ENCODE results near the gene ASMTL. TPM values are rescaled to one million over a fixed set of nuclear protein-coding genes. Genes with fewer than 3 reads are reported as not detected.

The ASMTL gene
- total and polyA plus RNA-seq, 2 of the 13 experiments (the other 11 are each of a cell fraction or from before 2014, with no cell fraction given), result 5.6 to 16.3 TPM

GRCh38 chrX:1388651-1389050, 64.1 kb downstream of the ASMTL start:
- Histone ChIP-seq H4K20me1 (ENCODE audit: insufficient read depth, low read length) (peaks cover 65% of the 10 kb centered on the region), H3K9me3 (ENCODE audit: low read length) (no peaks in the 10 kb centered on the region), H3K79me2 (ENCODE audit: insufficient read depth, low read length) (peaks cover 40% of the 10 kb centered on the region), H3K27me3 (ENCODE audit: control insufficient read depth in 1 of 2, insufficient read depth in 2 of 2, low read length in 2 of 2) (no peaks in the 10 kb centered on the region; a peak in 1 of 5 replicates), H3K9ac (ENCODE audit: insufficient read depth, low read depth, low read length) (no peak overlapping the region), H3K27ac (ENCODE audit: extremely low read length, insufficient read depth, low read length) (no peak overlapping the region), H3K36me3 (replicated peaks in 1 of 2; ENCODE audit: control insufficient read depth in 1 of 2, insufficient read depth in 2 of 2, low read length in 2 of 2) (peaks cover 33 to 64% of the 10 kb centered on the region in 2 experiments), H2AFZ (ENCODE audit: low read length) (no peak overlapping the region), H3K4me1 (ENCODE audit: insufficient read depth, low read length) (peaks cover 39% of the 10 kb centered on the region), H3K4me3 (replicated peaks in 1 of 3; ENCODE audit: insufficient read depth in 1 of 3, low read depth in 2 of 3, low read length in 3 of 3) (no peak overlapping the region), H3K4me2 (ENCODE audit: low read depth, low read length) (no peak overlapping the region; the same call in 1 of the 2 replicates)
- no peak for TF ChIP-seq ZNF768 (CRISPR knock-in tag; IDR thresholded peaks at IDR 0.05)
- no peak for TF ChIP-seq ZFY (CRISPR knock-in tag; IDR thresholded peaks at IDR 0.05)
- TF ChIP-seq, protein P1, sequence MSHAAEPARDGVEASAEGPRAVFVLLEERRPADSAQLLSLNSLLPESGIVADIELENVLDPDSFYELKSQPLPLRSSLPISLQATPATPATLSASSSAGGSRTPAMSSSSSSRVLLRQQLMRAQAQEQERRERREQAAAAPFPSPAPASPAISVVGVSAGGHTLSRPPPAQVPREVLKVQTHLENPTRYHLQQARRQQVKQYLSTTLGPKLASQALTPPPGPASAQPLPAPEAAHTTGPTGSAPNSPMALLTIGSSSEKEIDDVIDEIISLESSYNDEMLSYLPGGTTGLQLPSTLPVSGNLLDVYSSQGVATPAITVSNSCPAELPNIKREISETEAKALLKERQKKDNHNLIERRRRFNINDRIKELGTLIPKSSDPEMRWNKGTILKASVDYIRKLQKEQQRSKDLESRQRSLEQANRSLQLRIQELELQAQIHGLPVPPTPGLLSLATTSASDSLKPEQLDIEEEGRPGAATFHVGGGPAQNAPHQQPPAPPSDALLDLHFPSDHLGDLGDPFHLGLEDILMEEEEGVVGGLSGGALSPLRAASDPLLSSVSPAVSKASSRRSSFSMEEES (CRISPR knock-in tag; IDR thresholded peaks at IDR 0.05), result no peak
- TF ChIP-seq ARNTL (CRISPR knock-in tag; IDR thresholded peaks at IDR 0.05), result no peak
- TF ChIP-seq ATF2 (CRISPR knock-in tag; IDR thresholded peaks at IDR 0.05), result no peak
- no peak for TF ChIP-seq ZNF18 (CRISPR knock-in tag; IDR thresholded peaks at IDR 0.05; ENCODE audit: insufficient replicate concordance)
- TF ChIP-seq ZNF121 (CRISPR knock-in tag; IDR thresholded peaks at IDR 0.05), result no peak
- no peak for TF ChIP-seq ZSCAN20 (CRISPR knock-in tag; IDR thresholded peaks at IDR 0.05; ENCODE audit: borderline replicate concordance)
- TF ChIP-seq ZSCAN29 (CRISPR knock-in tag; conservative IDR thresholded peaks at IDR 0.05), result no peak
- TF ChIP-seq ZNF234 (CRISPR knock-in tag; conservative IDR thresholded peaks at IDR 0.05), result no peak
- no peak for TF ChIP-seq ZNF557 (CRISPR knock-in tag; IDR thresholded peaks at IDR 0.05)
- TF ChIP-seq NFRKB (IDR thresholded peaks at IDR 0.05), result no peak
- no peak for TF ChIP-seq HOMEZ (CRISPR knock-in tag; IDR thresholded peaks at IDR 0.05; ENCODE audit: low read depth)
- no peak for TF ChIP-seq PAXIP1 (CRISPR knock-in tag; conservative IDR thresholded peaks at IDR 0.05)
- no peak for TF ChIP-seq TMF1 (CRISPR knock-in tag; IDR thresholded peaks at IDR 0.05; ENCODE audit: low read depth)
- DNase-seq (ENCODE audit: low spot score) (no peak), ATAC-seq (no peak), FAIRE-seq (no peak)
- ChIA-PET POLR2A (no interaction called here), CTCF (ENCODE audit: low intra/inter-chr PET ratio, low total read pairs) (no interaction called here)
- WGBS (ENCODE audit: low lambda C conversion rate), result 93% methylated on average over 4 of the region's 4 CpGs
- intact Hi-C loops (cut with micrococcal nuclease; ENCODE audit: unreplicated experiment), result no loop called here
- in situ Hi-C loops (cut with HindIII; ENCODE audit: extremely low pct_ligation_motif_present, low pct_unique_long_range_greater_than_20kb), result no loop called here
- BruUV-seq (replicated peaks), result no TSS peak
